Lower leg skin (tissue), 3 donors: Measurements from ENCODE around the gene NRXN3.

ENCODE experiments used
- POLR2A ChIP-seq, 2 donors: fragments of 450-650 bp; IDR thresholded peaks; one replicate each; pipeline ENCODE4 v1.6.1; 2016 to 2017; ENCODE audit warnings: antibody characterized with exemption in 2 of 2, mild to moderate bottlenecking in 1 of 2, moderate library complexity in 1 of 2
- TF ChIP-seq, protein P1 (sequence below), 3 donors: fragments of 450-650 bp; IDR thresholded peaks; one replicate each; pipeline ENCODE4 v1.5.1; 2016; ENCODE audit warnings: antibody characterized with exemption in 3 of 3, mild to moderate bottlenecking in 3 of 3, moderate library complexity in 2 of 3

DNA sequence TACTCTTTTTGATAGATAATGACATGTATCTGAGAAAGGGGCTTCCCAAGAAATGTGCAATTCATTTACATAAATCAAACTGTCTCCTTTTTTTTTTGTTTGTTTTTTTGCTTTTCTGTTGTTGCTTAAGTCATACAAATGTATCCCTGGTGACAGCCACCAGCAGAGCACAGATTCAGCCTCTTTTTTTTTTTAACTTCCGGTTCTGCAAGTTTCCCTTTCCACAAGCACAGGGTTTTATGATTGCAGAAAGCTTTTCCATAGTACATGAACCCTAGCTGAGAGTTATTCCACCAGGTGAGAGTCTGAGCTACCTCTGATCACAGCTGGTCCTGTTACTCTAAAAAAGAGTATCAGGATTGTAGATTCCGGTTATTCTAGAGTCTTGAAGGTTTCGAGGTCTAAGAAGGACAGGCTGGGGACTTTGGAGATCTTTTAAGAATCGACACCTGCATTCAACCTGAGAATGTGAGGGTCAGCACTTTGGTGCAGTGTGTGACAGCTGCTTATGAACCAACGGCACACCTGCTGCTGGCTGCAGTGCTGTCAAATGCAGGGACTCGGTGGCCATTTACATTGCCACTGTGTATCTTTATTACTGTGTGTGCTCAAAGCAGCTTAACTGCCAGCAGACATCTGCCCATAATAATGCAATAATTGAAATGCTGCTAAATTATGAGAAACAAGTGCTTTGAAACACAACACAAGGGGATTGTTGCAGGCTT lies 551.7 kb downstream of the NRXN3 start:
- TF ChIP-seq, protein P1, sequence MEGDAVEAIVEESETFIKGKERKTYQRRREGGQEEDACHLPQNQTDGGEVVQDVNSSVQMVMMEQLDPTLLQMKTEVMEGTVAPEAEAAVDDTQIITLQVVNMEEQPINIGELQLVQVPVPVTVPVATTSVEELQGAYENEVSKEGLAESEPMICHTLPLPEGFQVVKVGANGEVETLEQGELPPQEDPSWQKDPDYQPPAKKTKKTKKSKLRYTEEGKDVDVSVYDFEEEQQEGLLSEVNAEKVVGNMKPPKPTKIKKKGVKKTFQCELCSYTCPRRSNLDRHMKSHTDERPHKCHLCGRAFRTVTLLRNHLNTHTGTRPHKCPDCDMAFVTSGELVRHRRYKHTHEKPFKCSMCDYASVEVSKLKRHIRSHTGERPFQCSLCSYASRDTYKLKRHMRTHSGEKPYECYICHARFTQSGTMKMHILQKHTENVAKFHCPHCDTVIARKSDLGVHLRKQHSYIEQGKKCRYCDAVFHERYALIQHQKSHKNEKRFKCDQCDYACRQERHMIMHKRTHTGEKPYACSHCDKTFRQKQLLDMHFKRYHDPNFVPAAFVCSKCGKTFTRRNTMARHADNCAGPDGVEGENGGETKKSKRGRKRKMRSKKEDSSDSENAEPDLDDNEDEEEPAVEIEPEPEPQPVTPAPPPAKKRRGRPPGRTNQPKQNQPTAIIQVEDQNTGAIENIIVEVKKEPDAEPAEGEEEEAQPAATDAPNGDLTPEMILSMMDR (IDR thresholded peaks at IDR 0.05), result no peak
- TF ChIP-seq POLR2A (IDR thresholded peaks at IDR 0.05), result no peak
